HuH-7 (cell line): Measurements from ENCODE around the gene POFUT2.

Experiments used
- DNase-seq: peaks from one replicate; pipeline ENCODE4 v3.0.0; 2011; ENCODE audit warnings: low spot score

The POFUT2 gene

GRCh38 chr21:45248301-45248892 lies 39.3 kb downstream of the POFUT2 start:
- no peak for DNase-seq

- no peak for DNase-seq
Measured at GRCh38 chr21:45246386-45247320, 41.0 kb downstream of the POFUT2 start.

GRCh38 chr21:45244799-45245340 lies 42.8 kb downstream of the POFUT2 start:
- no peak for DNase-seq

- DNase-seq: no peak
Measured at GRCh38 chr21:45243603-45244002, 44.1 kb downstream of the POFUT2 start.

GRCh38 chr21:45241357-45241756 lies 46.3 kb downstream of the POFUT2 start:
- no peak for DNase-seq

- DNase-seq: no peak
Measured at GRCh38 chr21:45237401-45237800, 50.3 kb downstream of the POFUT2 start.

GRCh38 chr21:45236481-45236880 lies 51.2 kb downstream of the POFUT2 start:
- no peak for DNase-seq

GRCh38 chr21:45235488-45235887 lies 52.2 kb downstream of the POFUT2 start:
- DNase-seq: no peak

- DNase-seq: no peak
Measured at GRCh38 chr21:45234965-45235364, 52.7 kb downstream of the POFUT2 start.

GRCh38 chr21:45234127-45234526 lies 53.6 kb downstream of the POFUT2 start:
- DNase-seq: no peak

GRCh38 chr21:45231705-45232104 lies 56.0 kb downstream of the POFUT2 start:
- no peak for DNase-seq

GRCh38 chr21:45228656-45229240 lies 58.9 kb downstream of the POFUT2 start:
- no peak for DNase-seq

GRCh38 chr21:45228171-45228641 lies 59.5 kb downstream of the POFUT2 start:
- no peak for DNase-seq

GRCh38 chr21:45227735-45228134 lies 60.0 kb downstream of the POFUT2 start:
- no peak for DNase-seq

- no peak for DNase-seq
Measured at GRCh38 chr21:45226540-45227326, 61.0 kb downstream of the POFUT2 start.

GRCh38 chr21:45225741-45226327 lies 61.9 kb downstream of the POFUT2 start:
- DNase-seq: no peak

GRCh38 chr21:45225041-45225740 lies 62.5 kb downstream of the POFUT2 start:
- no peak for DNase-seq

- no peak for DNase-seq
Measured at GRCh38 chr21:45224189-45224938, 63.3 kb downstream of the POFUT2 start.

GRCh38 chr21:45223236-45224185 lies 64.2 kb downstream of the POFUT2 start:
- no peak for DNase-seq
